Adrenal gland (tissue), 5 donors: Measurements from ENCODE around the gene OR56A5.

Experiments used
- CTCF ChIP-seq, 6 experiments: fragments of 450-650 bp in 4 of 6; fragments of 200-600 bp in 2 of 6; sonication (generic) in 1 of 6; IDR thresholded peaks; 1 replicate in 5 of 6; 2 replicates in 1 of 6; pipeline versions ENCODE4 v1.5.1 to v1.8.0; 2016 to 2021; ENCODE audit warnings: antibody characterized with exemption in 6 of 6, mild to moderate bottlenecking in 2 of 6, moderate library complexity in 1 of 6
- POLR2A ChIP-seq, 2 donors: fragments of 450-650 bp; IDR thresholded peaks; one replicate each; pipeline ENCODE4 v1.6.1; 2017; ENCODE audit warnings: antibody characterized with exemption in 2 of 2, mild to moderate bottlenecking in 2 of 2, moderate library complexity in 1 of 2
- donor health status: DM: no; HTN: no; CAD: no.

GRCh38 chr11:5989203-5989602, 20.9 kb upstream of the OR56A5 start:
- TF ChIP-seq CTCF (IDR thresholded peaks at IDR 0.05) = no peak
- no peak for TF ChIP-seq POLR2A (IDR thresholded peaks at IDR 0.05)
